Glomerular visceral epithelial cell (primary cell): Measurements from ENCODE around the gene SESN2.
A peak's percentile ranks its signal among the peaks of the same experiment; 100 is the strongest.

ENCODE experiments used
- DNase-seq: peaks from one replicate; pipeline ENCODE4 v3.0.0-alpha.2; 2016; ENCODE audit errors: extremely low spot score

Gene SESN2

DNA sequence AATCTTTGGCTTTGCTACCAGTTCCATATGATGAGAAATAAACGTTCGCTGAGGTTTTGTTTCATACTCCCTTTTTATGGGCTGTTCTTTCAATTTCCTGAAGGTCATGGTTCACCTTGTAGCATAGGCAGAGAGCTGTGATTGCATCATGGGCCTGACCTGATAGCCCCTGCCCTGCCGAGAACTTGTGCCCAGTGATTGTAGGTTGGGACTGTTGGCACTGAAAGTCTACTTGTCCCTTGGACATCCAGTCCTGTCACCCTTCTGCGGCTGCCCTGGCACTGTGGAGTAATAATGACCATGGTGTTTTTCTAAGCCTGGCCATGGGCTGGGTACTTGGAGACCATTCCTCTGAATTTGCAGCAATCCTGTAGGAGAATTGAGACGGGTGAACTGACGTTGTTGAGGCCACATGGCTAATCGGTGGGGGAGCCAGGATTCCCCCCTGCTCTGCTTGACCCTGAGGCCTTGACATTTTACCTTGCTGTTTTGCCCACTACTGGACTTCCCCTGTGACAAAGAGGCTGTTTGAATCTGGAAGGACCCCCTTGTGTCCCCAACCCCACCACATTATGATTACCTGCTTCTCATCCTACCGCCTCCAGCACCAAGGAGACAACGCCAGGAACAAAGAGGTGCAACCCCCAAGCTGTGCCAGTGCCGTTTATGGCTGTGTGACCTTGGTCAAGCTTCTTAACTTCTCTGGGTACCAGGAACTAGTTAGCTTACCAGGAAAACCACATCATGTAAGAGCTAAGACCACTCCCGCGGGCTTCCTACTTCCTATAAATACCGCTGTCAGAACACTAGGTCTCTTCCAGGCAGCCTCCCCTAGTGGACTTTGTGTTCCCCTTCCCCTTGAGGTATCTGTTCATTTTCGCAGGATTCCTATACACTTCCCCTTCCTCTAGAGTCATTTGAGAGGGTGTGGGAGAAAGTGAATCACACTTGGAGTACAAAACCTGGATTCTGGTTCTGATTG is 23.4 kb downstream of the SESN2 start:
- no peak for DNase-seq

DNA sequence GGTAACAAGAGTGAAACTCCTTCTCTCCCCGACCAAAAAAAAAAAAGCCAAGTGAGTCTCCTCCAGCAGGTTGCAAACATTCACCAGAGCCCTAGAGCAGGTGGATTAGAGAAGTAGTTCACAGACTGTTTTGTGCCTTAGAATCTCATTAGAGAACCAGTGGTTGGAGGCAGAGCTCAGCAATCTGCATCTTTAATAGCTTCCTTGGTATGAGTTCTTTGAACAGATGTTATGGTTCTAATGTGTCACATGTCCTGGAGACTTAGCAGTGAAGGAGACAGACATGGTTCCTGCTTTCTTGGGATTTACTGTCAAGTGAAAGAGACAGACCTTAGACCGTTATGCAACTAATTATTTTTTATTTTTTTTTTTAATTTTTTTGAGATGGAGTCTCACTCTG is 26.8 kb downstream of the SESN2 start:
- no peak for DNase-seq

DNA sequence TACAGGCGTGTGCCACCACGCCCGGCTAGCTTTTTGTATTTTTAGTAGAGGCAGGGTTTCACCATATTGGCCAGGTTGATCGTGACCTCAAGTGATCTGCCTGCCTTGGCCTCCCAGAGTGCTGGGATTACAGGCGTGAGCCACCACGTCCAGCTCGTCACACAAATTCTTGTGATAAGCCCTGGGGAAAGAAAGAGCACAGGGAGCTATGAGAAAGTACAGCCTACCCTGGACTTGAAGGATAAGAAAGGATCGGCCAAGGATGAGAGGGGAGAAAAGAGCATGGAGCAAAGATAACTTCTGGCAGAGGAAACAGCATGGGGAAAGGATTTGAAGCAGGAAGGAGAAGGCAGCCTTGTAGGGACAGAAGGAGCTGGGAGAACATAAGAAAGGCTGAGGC is 29.2 kb downstream of the SESN2 start:
- no peak for DNase-seq

DNA sequence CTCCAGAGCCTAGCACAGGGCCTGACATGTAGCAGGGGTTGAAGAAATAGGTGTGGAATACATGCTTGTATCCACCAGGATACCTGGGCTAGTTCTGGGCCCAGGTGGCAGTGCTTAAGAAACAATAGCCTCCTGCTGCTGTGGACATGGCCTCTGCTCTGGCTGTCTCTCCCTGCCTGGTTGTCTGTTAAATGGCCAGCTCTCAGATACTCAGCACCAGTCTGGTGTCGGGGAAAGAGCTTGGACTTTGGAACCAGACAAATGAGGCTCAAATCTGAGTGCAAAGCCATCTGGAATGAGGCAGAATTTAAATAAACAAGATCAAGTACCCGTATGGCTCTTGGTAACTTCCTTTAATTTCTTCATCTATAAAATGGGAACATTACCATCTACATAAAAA is 31.5 kb downstream of the SESN2 start:
- no peak for DNase-seq

DNA sequence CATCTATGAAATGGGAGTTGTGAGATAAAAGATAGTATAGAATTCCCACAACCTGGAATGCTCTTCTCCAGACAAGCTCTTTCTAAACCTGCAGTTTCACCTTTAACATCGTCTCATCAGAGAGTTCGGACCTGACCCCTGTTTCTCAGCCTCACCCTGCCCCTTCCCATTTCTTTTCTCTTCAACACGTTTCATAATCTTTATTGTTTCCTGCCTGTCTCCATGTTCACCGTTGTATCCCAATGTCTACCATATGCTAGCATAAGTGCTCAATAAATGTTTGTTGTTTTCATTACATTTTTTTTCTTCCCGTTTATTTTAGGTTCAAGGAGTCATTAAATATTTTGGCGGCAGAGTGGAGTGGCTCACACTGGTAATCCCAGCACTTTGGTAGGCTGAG is 32.4 kb downstream of the SESN2 start:
- no peak for DNase-seq

DNA sequence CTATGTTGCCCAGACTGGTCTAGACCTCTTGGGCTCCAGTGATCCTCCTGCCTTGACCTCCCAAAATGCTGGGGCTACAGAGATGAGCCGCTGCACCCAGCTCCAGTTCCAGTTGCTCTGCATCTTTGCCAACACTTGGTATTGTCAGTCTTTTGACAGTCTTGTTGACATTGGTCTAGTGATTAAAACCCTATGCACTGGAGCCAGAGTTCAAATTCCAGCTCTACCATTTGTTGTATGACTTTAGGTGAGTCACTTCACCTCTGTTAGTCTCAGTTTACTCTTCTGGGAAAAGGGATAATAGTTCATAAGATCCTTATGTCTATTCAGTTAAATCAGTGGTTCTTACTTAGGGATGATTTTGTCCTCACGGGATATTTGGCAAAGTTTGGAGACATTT is 36.6 kb downstream of the SESN2 start:
- DNase-seq, result no peak

DNA sequence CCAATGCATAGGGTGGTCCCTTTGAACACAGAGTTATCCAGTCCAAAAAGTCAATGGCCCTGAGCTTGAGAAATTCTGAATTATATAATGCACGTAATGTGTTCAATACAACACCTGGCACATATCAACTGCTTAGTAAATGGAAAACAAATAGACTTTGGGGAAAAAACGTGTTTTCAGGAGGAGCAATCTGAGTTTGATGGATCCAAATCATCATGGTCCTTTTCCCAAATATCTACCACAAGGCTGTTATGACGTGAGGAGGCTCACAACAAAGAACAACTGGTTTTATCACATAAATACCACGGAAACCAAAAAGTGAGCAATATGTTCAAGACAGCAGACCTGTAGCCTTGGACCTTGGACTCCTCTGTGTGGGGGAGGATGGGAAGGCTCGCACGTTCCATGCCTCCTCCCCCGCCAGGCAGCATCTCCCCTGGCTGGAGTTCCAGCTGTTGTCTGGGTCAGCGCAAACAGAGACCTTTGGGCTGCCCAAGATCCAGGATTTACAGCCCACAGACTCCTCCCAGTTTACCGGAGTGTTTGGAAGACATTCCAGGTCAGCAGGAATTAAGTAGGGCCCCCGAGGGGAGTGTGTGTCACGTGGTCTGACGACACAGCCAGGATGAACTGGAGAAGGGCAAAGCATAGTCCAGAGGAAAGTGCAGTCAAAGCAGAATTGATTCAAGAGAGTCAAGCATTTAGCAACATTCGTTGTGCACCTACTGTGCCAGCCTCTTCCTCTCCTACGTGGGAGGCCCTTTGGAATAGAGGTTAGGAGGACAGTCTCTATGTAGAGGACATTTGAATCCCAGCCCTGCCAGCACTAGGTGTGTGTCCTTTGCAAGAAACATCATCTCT is 37.3 kb downstream of the SESN2 start:
- DNase-seq, result peak; percentile 32

DNA sequence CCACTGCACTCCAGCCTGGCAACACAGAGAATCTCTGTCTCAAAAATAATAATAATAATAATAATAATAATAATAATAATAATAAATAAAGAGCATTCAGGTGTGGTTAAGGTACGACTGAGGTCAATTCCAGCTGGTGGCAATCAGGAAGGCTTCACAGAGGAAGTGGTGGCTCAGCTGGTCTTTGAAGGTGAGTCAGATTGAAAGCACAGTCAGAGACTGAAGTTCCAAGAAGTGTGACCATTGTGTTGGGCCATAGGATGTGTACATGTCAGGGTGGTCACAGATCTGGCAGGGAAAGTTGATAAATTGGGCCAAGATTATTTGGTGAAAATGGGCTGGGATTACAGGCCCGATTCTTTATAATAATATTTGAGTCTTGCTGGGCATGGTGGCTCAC is 38.5 kb downstream of the SESN2 start:
- DNase-seq, result no peak

DNA sequence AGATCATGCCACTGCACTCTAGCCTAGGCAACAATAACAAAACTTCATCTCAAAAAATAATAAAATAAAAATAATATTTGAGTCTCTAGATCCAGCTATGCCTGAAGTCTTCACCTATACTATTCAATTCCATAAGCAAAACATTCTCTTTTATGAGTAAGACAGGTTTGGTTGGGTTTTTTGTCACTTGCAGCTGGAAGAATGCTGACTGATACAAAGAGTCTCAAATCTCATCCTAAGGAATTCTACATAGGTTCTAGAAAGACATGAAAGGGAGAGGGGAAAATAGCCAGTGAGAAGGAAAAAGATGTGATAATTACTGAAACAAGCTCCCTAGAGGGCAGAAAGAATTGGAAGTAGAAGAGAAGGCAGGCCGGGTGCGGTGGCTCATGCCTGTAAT is 39.1 kb downstream of the SESN2 start:
- no peak for DNase-seq

DNA sequence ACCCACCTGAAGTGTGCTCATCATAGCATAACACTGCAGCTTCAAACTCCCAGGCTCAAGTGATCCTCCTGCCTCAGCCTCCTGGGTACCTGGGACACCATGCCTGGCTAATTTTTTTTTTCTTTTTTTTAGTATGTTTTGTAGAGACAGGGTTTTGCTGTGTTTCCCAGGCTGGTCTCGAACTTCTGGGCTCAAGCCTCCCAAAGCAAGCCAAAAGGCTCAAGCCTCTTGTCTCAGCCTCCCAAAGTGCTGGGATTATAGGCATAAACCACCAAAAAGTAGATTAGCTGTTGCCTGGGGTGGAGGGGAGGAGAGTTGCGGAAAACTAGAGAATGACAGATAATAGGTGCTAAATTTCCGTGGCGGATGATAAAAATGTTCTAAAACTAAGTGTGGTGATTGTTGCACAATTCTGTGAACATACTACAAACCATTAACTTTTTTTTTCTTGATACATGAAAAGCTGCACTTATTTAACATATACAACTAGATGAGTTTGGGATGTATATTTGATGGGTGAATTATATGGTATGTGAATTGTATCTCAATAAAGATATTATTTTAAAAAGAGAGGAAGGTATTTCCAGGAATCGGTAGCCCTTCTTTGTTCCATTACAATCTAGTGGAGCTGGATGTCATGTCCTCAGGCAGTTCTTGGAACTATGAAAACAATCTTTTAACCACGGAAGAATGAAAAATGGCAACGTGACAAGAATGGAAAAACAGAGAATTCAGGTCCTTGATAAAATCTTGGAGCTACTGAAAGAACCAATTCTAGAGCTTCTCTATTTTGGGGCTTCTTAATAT is 42.3 kb downstream of the SESN2 start:
- DNase-seq, result no peak

DNA sequence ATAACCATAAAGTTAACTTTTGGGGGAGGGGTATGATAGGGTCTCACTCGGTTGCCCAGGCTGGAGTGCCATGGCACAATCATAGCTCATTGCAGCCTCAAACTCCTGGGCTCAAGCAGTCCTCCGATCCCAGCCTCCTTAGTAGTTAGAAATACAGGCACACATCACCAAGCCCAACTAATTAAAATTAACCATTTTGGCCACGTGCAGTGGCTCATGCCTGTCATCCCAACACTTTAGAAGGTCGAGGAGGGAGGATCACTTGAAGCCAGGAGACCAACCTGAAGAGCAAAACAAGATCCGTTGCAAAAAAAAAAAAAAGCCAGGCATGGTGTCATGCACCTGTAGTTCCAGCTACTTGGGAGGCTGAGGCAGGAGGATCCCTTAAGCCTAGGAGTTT is 42.9 kb downstream of the SESN2 start:
- no peak for DNase-seq

DNA sequence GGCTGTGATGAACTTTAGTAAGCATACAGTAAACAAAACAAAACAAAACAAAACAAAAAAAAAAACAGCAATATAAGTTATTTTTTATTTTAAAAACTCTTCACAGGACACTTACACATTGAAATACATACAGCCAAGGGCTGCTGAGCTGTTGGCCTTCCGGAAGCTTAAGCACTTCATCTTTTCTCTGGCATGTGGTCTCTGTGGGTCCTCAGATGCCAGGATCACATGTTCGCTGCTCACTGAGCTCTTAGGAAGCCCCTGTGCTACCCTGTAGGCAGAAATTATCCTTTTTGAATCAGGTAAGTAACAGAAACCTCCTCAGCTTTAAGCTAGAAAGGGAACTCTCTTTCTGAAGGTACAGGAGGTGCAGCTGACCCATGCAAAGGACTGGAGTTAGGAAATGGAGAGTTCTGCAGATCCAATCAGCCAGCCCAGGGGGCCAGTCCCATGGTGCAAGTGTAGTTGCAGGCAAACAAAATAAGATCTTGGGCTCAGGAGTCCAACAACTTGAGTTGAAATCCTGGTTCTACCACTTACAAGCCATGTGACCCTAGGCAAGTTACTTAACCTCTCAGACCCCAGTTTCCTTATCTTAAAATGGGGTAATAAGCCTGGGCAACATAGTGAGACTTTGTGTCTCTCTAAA is 47.1 kb downstream of the SESN2 start:
- DNase-seq, result no peak

DNA sequence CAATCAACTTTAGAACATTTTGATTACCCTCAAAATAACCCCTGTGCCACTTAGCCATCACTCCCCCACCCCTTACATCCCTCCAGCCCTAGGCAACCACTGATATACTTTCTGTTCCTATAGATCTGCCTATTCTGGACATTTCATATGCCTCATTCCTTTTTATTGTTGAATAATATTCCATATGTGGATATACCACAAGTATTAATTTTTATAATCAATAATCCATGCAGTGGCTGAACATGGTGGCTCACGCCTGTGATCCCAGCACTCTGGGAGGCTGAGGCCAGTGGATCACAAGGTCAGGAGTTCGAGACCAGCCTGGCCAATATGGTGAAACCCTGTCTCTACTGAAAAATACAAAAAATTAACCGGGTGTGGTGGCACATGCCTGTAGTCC is 49.4 kb downstream of the SESN2 start:
- no peak for DNase-seq

DNA sequence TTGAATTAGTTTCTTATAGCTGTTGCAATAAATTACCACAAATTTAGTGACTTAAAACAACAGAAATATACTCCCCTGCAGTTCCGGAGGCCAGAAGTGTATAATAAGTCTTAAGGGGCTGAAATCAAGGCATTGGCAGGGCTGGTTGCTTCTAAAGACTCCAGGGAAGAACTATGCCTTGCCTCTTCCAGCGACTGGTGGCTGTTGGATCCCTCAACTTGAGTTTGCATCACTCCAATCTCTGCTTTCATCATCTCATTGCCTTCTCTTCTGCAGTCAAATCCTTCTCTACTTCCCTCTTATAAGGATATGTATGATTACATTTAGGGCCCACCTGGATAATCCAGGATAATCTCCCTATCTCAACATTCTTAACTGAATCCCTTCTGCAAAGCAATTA is 50.4 kb downstream of the SESN2 start:
- DNase-seq, result no peak

DNA sequence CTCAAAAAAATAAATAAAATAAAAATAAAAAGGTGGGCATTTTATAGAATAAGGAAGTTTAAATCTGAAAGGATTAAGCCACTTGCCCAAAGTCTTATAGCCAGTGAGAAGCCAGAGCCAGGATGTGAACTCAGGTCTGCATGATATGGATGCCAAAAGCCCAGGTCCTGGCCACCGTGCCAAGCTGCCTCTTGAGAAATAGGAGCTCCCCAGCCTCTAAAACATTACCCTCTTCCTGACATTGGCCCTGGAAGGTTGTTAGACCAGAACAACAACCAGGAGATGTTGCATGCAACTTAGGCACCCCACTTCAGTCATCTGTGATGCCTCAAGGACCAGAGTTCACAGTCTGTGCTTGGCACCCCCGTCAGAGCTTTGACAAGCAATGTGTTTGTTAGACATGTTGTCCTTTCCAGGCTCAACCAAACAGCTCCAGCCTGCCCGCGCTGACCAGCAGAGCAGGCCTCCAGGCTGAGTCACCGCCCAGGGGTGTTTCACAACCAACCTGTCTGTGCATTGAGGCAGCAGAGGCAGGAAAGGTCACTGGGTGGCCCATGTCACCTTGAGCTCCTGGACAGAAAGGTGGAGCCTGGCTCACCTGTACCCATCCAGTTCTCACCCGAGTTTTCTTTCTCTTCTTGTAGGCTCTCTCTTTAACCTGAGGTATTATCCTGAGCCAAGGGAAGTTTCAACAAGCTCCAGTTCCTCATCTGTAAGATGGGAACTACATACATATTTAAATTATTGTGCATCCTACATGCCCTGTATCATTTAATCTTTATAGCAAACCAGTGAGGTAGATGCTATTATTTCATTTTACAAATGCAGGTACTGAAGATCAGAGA is 54.6 kb downstream of the SESN2 start:
- peak; percentile 67 for DNase-seq

DNA sequence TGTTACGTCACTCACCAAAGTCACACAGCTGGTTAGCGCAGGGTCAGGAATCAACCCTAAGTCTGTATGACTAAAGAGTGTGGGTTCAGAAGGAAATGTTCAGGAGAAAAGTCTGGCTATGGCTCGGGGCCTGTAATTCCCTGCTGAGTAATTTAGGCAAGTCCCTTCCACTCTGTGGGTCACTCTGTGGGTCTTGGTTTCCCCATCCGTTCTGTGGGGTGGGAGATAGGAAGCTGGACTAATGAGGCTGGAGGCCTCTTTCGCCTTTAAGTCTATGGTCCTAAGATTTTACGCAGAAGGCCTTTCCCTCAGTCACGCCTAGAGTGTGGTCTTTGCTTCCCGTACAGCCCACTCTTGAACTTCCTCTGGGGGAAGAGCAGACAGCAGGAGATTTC is 55.2 kb downstream of the SESN2 start:
- no peak for DNase-seq

DNA sequence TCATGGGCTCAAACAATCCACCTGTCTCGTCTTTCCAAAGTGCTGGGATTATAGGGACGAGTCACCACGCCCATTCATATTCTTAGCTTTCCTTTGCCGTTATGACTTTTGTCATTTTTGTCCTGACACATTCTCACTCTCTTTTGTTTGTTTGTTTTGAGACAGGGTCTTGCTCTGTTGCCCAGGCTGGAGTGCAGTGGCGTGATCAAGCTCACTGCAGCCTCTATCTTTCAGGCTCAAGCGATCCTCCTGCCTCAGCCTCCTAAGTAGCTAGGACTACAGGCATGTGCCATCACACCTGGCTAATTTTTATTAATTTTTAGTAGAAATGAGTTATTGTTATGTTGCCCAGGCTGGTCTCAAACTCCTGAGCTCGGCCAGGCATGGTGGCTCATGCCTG is 57.7 kb downstream of the SESN2 start:
- no peak for DNase-seq

DNA sequence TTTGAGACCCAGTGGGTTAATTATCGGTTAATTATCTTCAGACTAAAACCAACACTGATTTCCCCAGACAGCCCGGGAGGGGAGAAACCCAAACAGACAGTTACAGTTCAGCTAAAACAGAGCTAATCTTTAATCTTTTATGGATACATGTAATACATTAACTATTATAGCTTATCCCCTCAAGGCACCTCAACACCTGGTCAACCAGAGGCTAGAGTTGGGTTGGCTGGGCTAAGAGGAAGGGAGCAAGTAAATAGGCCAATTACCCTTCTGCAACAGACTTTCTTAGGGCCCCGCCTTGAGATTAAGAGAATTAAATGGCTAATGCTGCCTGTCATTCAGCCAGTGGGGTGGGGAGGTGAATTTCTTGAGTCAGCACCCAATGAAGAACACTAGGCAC is 62.9 kb downstream of the SESN2 start:
- peak; percentile 82 for DNase-seq

DNA sequence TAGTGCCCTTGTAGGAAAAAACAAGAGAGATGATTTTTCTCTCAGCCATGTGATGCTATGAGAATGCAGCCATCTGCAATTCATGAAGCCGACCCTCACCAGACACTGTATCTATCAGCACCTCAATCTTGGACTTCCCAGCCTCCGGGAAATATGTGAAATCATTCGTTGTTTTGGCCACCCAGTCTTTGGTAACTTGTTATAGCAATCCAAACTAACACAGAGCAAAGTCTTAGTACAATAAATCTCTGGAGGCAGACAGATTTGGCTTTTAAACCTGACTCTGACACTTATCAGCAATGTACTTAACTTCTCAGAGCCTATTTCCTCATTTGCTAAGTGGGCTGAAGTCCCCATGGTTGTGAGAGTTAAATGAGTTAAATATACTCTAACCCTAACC is 64.4 kb downstream of the SESN2 start:
- no peak for DNase-seq

DNA sequence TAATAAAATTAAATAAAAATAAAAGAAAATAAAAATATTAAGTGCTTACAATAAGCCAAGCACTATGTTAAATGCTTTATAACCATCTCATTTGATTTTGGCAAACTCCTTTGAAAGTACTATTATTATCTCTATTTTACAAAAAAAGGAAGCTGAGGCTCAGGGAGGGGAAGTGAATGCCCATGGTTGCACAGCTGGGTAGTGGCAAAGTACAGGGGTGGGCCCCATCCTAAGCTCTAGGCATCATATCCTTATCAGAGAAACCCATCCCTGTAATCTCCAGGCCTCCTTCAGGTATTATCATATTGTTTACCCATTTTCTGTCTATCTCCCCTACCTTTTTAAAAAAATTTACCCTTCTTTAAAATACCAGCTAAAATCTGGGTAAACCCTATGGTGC is 67.2 kb downstream of the SESN2 start:
- DNase-seq, result no peak

DNA sequence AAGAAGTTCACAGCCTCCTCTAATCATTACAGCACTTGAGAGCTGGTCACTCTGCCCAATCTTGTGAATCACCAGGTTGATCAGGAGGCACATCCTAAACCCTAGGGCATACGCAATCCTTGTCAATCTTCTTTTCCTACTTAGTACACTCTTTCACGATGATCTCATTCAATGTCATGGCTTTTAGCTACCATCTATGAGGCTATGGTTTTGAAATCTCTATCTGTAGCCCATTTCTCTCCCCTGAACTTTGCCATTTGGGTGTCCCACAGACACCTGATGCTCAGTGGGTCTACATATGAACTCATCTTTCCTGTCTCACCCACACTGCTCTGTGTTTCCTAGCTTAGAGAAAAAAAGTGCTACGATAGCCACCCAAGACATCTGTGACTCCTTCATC is 67.7 kb downstream of the SESN2 start:
- DNase-seq, result peak; percentile 74
